GM21528 (cell line): ENCODE results near the gene SBK2.
"Not testable (repeated sequence)": the region's sequence is repeated elsewhere in the genome, so short reads cannot be mapped to it uniquely, and the experiment has no call there.

Source experiments
- ATAC-seq: cut with Tn5 transposase; IDR thresholded peaks from one replicate; pipeline ENCODE4 v1.9.1; 2021; ENCODE audit warnings: mild to moderate bottlenecking, moderate library complexity; ENCODE audit not compliant: unreplicated experiment, low FRiP score

SBK2 gene, protein sequence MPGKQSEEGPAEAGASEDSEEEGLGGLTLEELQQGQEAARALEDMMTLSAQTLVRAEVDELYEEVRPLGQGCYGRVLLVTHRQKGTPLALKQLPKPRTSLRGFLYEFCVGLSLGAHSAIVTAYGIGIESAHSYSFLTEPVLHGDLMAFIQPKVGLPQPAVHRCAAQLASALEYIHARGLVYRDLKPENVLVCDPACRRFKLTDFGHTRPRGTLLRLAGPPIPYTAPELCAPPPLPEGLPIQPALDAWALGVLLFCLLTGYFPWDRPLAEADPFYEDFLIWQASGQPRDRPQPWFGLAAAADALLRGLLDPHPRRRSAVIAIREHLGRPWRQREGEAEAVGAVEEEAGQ

DNA sequence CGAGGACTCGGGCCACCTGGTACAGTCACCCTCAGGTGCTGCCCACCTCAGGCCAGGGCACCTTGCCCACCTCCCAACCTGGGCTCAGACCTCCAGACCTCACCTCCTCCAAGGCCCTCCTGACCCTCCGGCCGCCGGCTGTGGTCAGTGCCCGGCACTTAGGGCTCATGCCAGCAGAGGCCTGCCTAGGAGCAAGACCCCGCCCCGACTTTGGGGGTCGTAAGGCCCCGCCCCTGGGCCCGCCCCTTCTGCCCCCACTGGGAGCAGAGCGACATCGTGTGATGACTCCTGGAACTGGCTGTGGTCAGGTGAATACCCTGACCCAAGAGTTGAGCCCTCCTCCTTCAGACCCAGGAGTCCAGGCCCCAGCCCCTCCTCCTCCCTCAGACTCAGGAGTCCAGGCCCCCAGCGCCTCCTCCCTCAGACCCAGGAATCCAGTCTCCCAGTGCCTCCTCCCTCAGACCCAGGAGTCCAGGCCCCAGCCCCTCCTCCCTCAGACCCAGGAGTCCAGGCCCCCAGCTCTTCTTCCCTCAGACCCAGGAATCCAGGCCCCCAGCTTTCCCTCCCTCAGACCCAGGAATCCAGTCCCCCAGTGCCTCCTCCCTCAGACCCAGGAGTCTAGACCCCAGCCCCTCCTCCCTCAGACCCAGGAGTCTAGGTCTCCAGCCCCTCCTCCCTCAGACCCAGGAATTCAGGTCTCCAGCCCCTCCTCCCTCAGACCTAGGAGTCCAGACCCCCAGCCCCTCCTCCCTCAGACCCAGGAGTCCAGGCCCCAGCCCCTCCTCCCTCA, at the start of gene SBK2:
Gene SBK2, minus strand, starts transcription at position 183 of the 790 bp plus-strand sequence. CDS start 839 bp downstream, outside the sequence.
- ATAC-seq, result no peak

DNA sequence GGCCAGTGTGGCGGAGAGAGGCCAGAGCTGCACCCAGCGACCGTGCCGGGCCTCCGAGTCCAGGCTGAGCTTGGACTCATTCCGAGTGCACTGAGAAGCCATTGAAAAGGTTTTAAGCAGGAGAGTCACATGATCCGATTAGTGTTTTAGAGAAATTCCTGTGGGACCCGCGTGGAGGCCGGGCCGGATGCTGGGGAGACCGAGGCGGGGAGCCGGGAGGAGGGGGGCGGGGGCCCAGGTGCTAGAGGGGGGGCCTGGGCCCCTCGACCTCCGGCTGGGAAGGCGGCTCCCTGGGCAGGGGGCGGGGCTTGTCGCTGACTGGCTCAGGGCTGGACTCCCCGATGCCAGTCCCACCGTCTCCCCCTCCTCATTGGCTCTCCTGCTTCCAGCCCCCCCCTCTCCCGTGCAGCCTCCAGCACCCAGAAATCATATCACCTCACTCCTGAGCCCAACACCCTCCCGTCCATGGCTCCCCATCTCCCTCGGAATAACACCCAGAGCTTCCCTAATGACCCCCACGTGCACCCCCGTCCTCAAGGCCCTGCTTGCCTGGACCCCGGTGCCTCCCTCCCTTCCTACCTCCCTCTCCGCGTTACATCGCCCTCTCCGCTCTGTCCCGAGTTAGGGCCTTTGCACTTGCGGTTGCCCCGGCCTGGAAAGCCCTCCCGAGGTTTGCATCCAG, 48.9 kb upstream of the SBK2 start:
- no peak for ATAC-seq

DNA sequence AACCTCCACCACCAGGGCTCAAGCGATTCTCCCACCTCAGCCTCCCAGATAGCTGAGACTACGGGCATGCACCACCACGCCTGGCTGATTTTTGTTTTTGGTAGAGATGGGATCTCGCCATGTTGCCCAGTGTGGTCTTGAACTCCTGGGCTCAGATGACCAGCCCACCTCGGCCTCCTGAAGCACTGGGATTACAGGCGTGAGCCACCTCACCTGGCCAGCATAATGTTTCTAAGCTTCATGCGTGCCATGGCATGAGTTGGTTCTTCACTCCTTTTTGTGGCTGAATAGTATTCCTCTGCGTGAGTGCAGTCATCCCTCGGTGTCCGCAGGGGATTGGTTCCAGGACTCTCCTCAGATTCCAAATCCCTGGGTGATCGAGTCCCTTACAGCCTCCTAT, 47.9 kb upstream of the SBK2 start:
- no peak for ATAC-seq

DNA sequence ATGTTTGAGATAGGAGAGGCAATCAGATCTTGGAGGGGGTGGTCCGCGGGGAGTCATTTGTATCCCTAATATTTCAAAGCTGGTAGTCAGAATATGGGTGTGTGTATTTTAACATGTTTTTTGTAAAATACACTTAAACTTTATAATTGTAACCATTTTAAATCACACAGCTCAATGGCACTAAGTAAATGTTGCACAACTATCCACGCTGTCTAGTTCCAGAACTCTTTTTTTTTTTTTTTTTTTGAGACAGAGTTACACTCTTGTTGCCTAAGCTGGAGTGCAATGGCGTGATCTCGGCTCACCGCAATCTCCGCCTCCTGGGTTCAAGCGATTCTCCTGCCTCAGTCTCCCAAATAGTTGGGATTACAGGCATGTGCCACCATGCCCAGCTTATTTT, 47.0 kb upstream of the SBK2 start:
- not testable (repeated sequence) for ATAC-seq

DNA sequence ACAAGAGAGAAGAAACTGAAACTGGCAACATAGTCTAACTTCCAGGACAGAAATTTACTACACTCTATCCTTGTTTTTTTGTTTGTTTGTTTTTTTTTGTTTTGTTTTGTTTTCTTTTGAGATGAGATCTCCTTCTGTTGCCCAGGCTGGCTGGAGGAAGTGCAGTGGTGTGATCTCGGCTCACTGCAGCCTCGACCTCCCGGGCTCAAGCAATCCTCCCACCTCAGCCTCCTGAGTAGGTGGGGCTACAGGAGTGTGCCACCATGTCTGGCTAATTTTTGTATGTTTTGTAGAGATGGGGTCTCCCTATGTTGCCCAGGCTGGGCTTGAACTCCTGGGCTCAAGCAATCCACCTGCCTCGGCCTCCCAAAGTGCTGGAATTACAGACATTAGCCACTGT, 45.4 kb upstream of the SBK2 start:
- not testable (repeated sequence) for ATAC-seq

DNA sequence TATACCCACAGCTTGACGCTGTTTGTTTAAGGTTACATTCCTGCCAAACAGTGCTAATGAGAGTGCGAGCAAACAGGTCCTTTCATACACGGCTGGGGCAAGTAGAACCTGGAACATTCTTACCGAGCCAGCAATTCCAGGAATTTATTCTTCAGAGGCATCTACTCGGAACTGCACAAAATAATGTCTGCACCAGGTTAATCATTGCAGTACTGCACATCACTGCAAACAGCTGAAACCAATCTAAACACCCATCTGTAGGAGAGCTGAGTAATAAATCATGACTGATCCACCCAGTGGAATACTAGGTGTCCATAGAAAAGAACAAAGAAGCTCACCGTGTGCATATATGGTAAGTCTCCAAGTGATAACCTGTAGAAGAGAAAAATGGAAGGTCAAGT, 44.9 kb upstream of the SBK2 start:
- ATAC-seq, result no peak

DNA sequence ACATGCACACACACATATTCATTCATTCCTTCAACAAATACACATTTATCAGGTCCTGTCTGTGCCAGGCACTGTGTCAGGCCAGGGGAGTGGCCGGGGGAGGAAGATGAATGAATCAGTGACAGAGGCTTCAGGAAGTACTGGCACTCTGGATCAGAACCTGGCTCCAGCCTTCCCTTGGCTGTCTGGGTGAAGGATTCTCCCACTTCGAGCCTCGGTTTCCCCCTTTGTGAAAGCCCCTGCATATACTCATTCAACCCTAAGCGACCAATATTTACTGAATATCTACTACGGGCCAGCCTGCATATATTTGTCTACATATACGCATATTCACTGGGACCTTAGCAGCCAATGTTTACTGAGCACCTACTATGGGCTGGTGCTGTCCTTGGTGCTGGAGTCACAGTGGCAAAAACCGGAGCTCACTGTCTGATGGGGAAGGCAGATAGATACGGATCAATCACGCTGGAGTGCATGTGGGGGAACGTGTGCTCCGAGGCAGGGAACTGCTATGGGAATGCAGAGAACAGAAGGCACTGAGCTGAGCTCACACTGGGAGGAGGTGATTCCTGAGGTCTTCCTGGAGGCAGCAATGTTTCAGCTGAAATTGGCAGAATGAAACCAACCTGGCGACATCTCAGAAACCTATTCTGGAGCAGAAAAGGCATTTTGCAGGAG, 44.4 kb upstream of the SBK2 start:
- ATAC-seq, result no peak

DNA sequence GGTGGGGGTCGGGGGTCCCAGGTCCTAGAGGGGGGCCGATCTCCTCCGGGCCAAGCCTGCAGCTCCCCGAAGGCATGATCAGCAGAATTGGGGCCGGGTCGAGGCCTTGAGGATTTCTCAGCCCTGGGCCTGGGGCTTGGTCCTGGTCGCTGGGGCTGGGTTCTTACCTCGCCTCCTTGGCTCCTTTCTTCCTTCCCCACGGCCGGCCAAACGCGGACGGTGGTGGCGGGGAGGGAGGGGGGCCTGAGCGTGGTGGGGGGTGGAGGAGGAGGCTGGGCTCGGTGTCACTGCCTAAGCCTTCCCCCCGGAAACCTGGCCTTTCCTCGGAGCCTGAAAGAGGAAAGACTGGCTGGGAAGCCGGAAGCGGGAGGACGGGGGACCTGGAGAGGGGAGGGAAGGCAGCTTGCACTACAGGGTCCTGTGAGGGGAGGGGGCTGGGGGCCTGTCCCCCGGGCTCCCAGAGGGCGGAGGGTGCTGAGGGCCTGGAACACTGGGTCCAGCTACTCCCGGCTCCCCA, 43.8 kb upstream of the SBK2 start, which contains the start of gene ZNF579:
Gene ZNF579, minus strand, starts transcription at position 221 of the 517 bp plus-strand sequence. CDS start 1,209 bp downstream, outside the sequence.
- ATAC-seq, result no peak

DNA sequence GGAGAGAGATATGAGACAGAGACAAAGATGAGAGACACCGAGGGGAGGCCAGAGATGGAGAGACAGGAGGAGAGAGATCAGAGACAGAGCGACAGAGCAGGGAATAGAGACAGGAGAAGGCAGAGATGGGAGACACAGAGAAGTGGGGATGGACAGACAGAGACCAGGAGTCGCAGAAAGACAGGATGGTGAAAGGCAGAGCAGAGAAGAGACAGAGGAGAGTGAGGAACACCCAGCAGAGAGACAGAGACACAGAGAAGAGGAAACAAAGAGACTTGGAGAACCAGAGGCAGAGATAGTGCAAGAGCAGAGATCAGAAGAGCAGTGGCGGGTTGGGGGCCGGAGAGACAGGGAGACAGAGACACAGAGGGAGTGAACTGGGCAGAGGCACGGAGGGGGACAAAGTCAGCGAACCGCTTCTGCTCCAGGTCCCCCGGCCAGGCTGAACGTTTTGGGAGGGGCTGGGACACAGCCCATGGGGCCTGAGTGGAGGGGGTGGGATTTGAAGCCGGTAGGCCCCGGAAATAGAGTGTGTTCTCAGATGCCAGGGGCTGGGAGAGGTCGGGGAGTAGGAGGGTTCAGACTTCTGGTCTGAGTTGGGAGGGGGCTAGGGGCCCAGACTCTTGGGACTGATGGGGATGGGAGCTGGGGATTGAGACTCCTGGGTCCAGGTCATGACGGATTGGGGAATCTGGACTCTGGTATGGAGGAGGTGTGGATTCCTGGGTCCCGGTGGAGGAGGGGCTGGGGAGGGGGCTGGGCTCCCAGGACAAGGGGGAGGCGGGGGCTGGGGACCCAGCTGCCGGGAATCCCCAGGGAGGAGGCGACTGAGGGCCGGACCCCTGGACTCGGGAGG, 43.1 kb upstream of the SBK2 start:
- no peak for ATAC-seq

DNA sequence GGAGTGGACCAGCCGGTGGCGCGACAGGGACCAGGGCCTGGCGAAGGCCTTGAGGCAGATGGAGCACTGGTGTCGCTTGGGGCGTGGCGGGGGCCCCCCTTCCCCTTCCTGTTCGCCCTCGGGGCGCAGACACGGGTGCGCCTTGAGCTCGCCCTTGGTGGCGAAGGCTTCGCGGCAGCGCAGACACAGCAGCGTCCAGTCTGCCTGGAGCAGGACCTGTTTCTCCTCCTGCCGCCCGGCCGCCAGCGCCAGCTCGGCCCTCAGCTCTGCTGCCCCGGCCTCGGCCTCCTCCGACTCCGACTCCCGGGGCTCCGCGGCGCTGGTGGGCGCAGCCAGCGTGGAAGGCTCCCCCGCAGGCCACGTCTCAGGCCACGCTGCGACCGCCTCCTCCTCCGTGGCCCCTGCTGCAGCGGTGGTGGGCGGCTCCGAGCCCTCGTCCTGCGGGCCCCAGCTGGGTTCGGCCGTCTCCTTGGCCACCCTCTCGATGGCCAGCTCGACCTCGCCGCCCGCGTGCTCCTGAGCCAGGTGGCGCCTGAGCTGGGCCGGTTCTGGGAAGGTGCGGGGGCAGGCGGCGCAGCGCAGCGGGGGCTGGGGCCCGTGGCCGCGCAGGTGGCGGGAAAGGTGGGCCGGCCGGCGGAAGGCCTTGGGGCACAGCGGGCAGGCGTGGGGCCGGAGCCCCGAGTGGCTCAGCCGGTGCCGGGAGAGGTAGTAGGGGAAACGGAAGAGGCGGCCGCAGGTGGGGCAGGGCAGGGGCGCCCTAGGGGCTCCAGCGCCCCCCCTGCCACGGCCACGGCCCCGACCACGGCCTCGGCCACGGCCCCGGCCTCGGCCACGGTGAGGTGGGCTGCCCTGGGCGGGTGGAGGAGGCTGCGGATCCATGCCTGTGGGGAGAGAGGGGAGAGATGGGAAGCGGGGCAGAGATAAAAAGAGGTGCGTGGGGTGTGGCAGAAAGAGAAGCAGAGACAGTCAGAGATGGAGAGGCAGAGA, 42.1 kb upstream of the SBK2 start:
- ATAC-seq, result no peak

DNA sequence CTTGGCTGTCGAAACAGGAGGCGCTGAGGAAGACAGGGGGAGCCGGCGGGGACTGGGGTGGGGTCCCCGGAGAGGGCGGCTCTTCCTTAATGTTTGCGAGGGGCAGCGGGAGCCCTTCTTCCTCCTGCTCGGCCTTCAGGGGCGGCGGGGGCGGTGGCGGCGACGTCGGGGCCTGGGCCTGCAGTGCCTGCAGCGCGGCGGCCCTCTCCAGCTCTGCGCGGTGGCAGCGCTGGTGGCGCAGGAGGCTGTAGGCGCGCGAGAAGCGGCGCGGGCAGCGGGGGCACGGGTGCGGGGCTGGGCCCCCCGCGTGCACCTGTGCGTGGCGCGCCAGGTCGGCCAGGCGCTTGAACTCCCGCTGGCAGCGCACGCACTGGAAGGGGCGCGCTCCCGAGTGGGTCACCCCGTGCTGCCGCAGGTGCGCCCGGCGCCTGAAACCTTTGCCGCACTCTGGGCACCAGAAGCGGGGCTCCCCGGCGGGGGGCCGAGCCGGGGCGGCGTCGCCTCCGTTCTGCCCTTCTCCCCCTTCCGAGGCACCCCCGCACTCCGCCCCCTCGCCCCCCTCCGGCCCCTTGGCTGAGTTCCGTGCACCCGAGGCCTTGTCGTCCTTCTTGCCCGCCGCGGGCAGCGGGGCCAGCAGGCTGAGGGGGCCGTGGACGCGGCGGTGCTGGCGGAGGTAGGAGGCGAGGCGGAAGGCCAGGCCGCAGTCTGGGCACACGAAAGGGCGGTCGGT, 41.3 kb upstream of the SBK2 start:
- no peak for ATAC-seq

DNA sequence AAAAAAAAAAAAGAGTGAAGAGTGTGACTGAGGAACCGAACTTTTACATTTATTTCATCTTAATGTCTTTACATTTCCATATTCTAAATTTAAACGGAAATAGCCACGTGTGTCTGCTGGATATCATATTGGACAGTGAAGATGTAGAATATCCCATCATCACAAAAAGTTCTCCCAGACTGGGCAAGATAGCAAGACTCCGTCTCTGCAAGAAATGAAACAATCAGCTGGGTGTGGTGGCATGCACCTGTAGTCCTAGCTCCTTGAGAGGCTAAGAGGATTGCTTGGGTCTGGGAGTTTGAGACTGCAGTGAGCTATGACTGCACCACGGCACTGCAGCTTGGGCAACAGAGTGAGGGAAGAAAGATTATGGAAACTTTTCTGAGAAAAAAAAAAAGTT, 39.8 kb upstream of the SBK2 start:
- ATAC-seq, result no peak

DNA sequence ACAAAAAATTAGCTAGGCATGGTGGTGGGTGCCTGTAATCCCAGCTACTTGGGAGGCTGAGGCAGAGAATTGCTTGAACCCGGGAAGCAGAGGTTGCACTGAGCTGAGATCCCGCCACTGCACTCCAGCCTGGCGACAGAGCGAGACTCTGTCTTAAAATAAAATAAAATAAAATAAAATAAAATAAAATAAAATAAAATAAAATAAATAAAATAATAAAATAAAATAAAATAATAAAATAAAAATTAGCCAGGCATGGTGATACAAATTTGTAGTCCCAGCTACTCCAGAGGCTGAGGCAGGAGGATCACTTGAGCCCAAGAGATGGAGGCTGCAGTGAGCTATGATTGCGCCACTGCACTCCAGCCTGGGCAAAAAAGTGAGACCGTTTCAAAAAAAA, 37.0 kb upstream of the SBK2 start:
- ATAC-seq, result not testable (repeated sequence)

DNA sequence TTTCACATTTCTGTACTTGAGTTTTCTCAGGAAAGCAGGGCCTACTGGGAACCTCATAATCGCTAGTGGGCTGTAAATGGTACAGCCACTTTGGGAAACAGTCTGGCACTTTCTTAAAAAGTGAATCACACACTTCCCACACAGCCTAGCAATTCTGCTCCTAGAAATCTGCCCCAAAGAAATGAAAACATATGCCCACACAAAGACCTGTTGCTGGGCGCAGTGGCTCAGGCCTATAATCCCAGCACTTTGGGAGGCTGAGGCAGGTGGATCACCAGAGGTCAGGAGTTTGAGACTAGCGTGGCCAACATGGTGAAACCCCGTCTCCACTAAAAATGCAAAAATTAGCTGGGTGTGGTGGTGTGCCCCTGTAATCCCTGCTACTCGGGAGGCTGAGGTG, 32.5 kb upstream of the SBK2 start:
- ATAC-seq, result not testable (repeated sequence)

DNA sequence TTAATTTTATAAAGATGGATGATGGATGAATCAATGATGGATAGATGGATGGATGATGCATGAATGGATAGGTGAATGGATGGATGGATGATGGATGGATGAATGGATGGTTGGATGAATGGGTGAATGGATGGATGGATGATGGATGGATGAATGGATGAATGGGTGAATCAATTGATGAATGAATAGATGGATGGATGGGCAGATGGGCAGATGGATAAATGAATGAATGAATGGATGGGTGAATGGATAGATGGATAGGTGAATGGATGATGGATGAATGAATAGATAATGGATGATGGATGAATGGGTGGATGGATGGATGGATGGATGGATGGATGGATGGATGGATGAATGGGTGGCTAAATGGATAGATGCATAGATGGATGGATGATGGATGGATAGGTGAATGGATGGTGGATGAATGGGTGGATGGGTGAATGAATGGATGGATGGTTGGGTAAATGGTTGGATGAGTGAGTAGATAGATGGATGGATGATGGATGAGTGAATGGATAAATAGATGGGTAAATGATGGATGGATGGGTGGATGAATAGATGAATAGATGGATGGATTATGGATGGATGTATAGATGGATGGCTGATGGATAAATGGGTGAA, 30.9 kb upstream of the SBK2 start:
- ATAC-seq, result no peak

DNA sequence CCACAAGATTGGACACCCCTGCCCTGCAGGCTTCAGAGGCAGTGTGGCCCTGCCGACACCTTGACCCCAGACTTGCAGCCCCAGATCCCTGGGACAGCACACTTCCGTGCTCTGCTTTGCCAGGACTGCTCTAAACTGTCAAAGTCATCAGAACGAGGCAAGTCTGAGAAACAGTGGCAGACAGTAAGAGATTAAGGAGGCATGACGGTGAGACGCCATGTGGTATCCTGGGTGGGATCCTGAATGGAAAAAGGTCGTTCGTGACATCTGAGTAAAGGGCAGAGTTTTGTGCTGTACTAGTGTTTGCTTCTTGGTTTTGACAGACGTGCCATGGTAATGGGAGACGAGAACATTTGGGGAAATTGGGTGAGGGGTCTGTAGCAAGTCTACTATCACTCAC, 29.9 kb upstream of the SBK2 start:
- no peak for ATAC-seq

DNA sequence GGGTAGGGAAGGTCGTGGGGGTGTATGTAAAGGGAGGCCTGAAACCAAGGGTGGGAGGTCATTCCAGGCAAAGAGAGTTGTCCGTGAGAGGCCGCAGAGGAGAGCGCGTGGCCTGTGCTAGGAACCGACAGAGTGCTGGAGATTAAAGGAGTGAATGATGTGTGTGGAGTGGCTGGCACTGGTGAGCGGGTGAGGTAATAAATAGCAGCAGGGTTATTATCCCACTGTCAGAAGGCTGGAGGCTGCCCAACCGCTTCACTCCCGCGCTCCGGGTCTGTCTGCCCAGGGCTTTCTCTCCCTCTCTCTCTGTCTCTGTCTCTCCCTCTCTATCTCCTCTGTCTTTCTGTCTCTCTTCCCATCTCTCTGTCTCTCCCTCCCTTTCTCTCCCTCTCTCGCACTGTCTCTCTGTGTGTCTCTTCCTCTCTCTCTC, 26.3 kb upstream of the SBK2 start:
- no peak for ATAC-seq
